H9 (cell line): ENCODE data around the gene PLXNA2. TPM values are rescaled to one million over a fixed set of nuclear protein-coding genes. Genes with fewer than 3 reads are reported as not detected.

Experiments used
- DNase-seq: peaks from one replicate; pipeline ENCODE4 v3.0.0-alpha.2; 2017
- H2AFZ ChIP-seq: one replicate; pipeline ENCODE4 v1.6.1; 2013; ENCODE audit warnings: mild to moderate bottlenecking, low read length, control low read depth, moderate library complexity
- H2AK5ac ChIP-seq: 2 replicates; pipeline ENCODE4 v1.6.1; 2013; ENCODE audit warnings: low read length, control low read depth, mixed read lengths; ENCODE audit not compliant: insufficient read length
- H2BK120ac ChIP-seq: one replicate; pipeline ENCODE4 v1.6.1; 2013; ENCODE audit warnings: low read depth, mild to moderate bottlenecking, low read length, control low read depth, inconsistent platforms; ENCODE audit not compliant: poor library complexity, severe bottlenecking
- H2BK12ac ChIP-seq: 2 replicates; pipeline ENCODE4 v1.6.1; 2013; ENCODE audit warnings: low read length, control low read depth, mixed read lengths, low read depth; ENCODE audit not compliant: insufficient read length
- H2BK15ac ChIP-seq: 2 replicates; pipeline ENCODE4 v1.6.1; 2013; ENCODE audit warnings: low read depth, low read length, control low read depth
- H2BK20ac ChIP-seq: one replicate; pipeline ENCODE4 v1.6.1; 2013; ENCODE audit warnings: low read depth, mild to moderate bottlenecking, low read length, control low read depth, inconsistent platforms; ENCODE audit not compliant: poor library complexity, severe bottlenecking
- H2BK5ac ChIP-seq: 2 replicates; pipeline ENCODE4 v1.6.1; 2013; ENCODE audit warnings: low read length, control low read depth, mixed read lengths; ENCODE audit not compliant: insufficient read length
- H3K14ac ChIP-seq: 2 replicates; pipeline ENCODE4 v1.6.1; 2013; ENCODE audit warnings: low read length, control low read depth; ENCODE audit not compliant: insufficient read depth
- H3K18ac ChIP-seq: 2 replicates; pipeline ENCODE4 v1.6.1; 2013; ENCODE audit warnings: low read depth, mild to moderate bottlenecking, mixed read lengths, low read length, control low read depth; ENCODE audit not compliant: insufficient read length
- H3K23ac ChIP-seq: 2 replicates; pipeline ENCODE4 v1.6.1; 2013; ENCODE audit warnings: low read length, control low read depth, mixed read lengths, low read depth; ENCODE audit not compliant: insufficient read length
- H3K23me2 ChIP-seq: 2 replicates; pipeline ENCODE4 v1.6.1; 2013; ENCODE audit warnings: low read depth, mild to moderate bottlenecking, mixed read lengths, low read length, control low read depth; ENCODE audit not compliant: insufficient read length, poor library complexity, severe bottlenecking
- H3K27ac ChIP-seq: 2 replicates; pipeline ENCODE4 v1.5.1; 2013; ENCODE audit warnings: low read length, control low read depth, mixed read lengths, low read depth; ENCODE audit not compliant: insufficient read length
- H3K27me3 ChIP-seq: 2 replicates; pipeline ENCODE4 v1.6.1; 2013; ENCODE audit warnings: low read length, control low read depth, inconsistent platforms; ENCODE audit not compliant: insufficient read depth
- H3K4ac ChIP-seq: 2 replicates; pipeline ENCODE4 v1.6.1; 2013; ENCODE audit warnings: low read depth, mild to moderate bottlenecking, control low read depth, inconsistent platforms, low read length, moderate library complexity
- H3K4me1 ChIP-seq: 2 replicates; pipeline ENCODE4 v1.6.1; 2013; ENCODE audit warnings: low read length, control low read depth, inconsistent platforms; ENCODE audit not compliant: insufficient read depth
- H3K4me2 ChIP-seq: 2 replicates; pipeline ENCODE4 v1.6.1; 2013; ENCODE audit warnings: low read length, control low read depth, mixed read lengths; ENCODE audit not compliant: insufficient read length, insufficient read depth
- H3K56ac ChIP-seq: 2 replicates; pipeline ENCODE4 v1.6.1; 2013; ENCODE audit warnings: low read depth, mild to moderate bottlenecking, mixed read lengths, low read length, control low read depth; ENCODE audit not compliant: insufficient read length
- H3K79me1 ChIP-seq: 2 replicates; pipeline ENCODE4 v1.6.1; 2013; ENCODE audit warnings: low read depth, mild to moderate bottlenecking, moderate library complexity, low read length, control low read depth, inconsistent platforms; ENCODE audit not compliant: insufficient read depth, poor library complexity, severe bottlenecking
- H3K79me2 ChIP-seq: 2 replicates; pipeline ENCODE4 v1.6.1; 2013; ENCODE audit warnings: low read length, control low read depth, inconsistent platforms; ENCODE audit not compliant: insufficient read depth
- H3K9ac ChIP-seq: 2 replicates; pipeline ENCODE4 v1.6.1; 2013; ENCODE audit warnings: low read length, control low read depth, mixed read lengths; ENCODE audit not compliant: insufficient read length; ENCODE audit errors: extremely low read depth
- H3K9me3 ChIP-seq: one replicate; pipeline ENCODE4 v1.6.1; 2013; ENCODE audit warnings: low read depth, low read length, inconsistent platforms; ENCODE audit not compliant: control insufficient read depth
- H3T11ph ChIP-seq: one replicate; pipeline ENCODE4 v1.6.1; 2013; ENCODE audit warnings: mild to moderate bottlenecking, low read length, control low read depth, inconsistent platforms
- H4K20me1 ChIP-seq: one replicate; pipeline ENCODE4 v1.6.1; 2013; ENCODE audit not compliant: control insufficient read depth, insufficient read length, insufficient read depth
- H4K5ac ChIP-seq: 2 replicates; pipeline ENCODE4 v1.6.1; 2013; ENCODE audit warnings: low read depth, mild to moderate bottlenecking, mixed read lengths, low read length, control low read depth; ENCODE audit not compliant: insufficient read length
- H4K8ac ChIP-seq: replicated peaks from 2 replicates; pipeline ENCODE4 v1.6.1; 2013; ENCODE audit warnings: low read length, control low read depth, mixed read lengths, low read depth; ENCODE audit not compliant: insufficient read length
- H4K91ac ChIP-seq: 2 replicates; pipeline ENCODE4 v1.6.1; 2013; ENCODE audit warnings: low read depth, mild to moderate bottlenecking, moderate library complexity, mixed read lengths, low read length, control low read depth; ENCODE audit not compliant: insufficient read length
- H3K27ac Mint-ChIP-seq, 3 experiments: 2 replicates in 2 of 3; 3 replicates in 1 of 3; pipeline ENCODE4 v1.8.0; 2020 to 2021; ENCODE audit warnings: mixed read lengths in 3 of 3, mild to moderate bottlenecking in 1 of 3, moderate library complexity in 1 of 3
- H3K27me3 Mint-ChIP-seq: 2 replicates; pipeline ENCODE4 v1.8.0; 2021; ENCODE audit warnings: low read depth, mild to moderate bottlenecking, moderate library complexity, mixed read lengths
- H3K36me3 Mint-ChIP-seq, 3 experiments: 2 replicates in 2 of 3; 3 replicates in 1 of 3; pipeline ENCODE4 v1.8.0; 2020 to 2021; ENCODE audit warnings: low read depth in 3 of 3, mixed read lengths in 3 of 3; ENCODE audit not compliant: insufficient read depth in 1 of 3
- H3K4me1 Mint-ChIP-seq, 2 experiments: 2 replicates each; pipeline ENCODE4 v1.8.0; 2020; ENCODE audit warnings: mixed read lengths in 2 of 2
- H3K4me3 Mint-ChIP-seq, 2 experiments: 2 replicates in 1 of 2; 3 replicates in 1 of 2; pipeline ENCODE4 v1.8.0; 2020 to 2021; ENCODE audit warnings: mild to moderate bottlenecking in 2 of 2, mixed read lengths in 2 of 2, moderate library complexity in 1 of 2
- H3K9me3 Mint-ChIP-seq, 2 experiments: 2 replicates in 1 of 2; 3 replicates in 1 of 2; pipeline ENCODE4 v1.8.0; 2020; ENCODE audit warnings: mild to moderate bottlenecking in 2 of 2, mixed read lengths in 2 of 2, moderate library complexity in 1 of 2
- CTCF ChIP-seq: fragments of 200-600 bp; sonication (generic); conservative IDR thresholded peaks from 3 replicates; pipeline ENCODE4 v1.8.0; 2021; ENCODE audit warnings: antibody characterized with exemption, mild to moderate bottlenecking
- WGBS: extraction: QIAGEN DNeasy Blood & Tissue Kit; methylation state at CpG from one replicate; pipeline ENCODE4 v1.1.7; 2013; ENCODE audit warnings: missing lambda C conversion rate, low lambda C conversion rate, mixed read lengths; ENCODE audit not compliant: insufficient read length; ENCODE audit errors: extremely low coverage; 5-methylcytosine and 5-hydroxymethylcytosine counted together
- total RNA-seq: library from RNA; stranded (reverse); gene quantifications from 2 replicates; pipeline ENCODE4 v1.2.1, GENCODE V29; 2021

PLXNA2 gene
- total RNA-seq, 1 experiment from 2014 or later: 0.57 TPM

GRCh38 chr1:208000504-208000903 lies 243.7 kb downstream of the PLXNA2 start:
- no peak overlapping the region for H4K5ac ChIP-seq
- H2AK5ac ChIP-seq: no peak overlapping the region
- H4K91ac ChIP-seq: no peak overlapping the region
- no peak overlapping the region for H3K23ac ChIP-seq
- peaks cover 23 to 24% of the 10 kb centered on the region in 2 experiments for H3K4me1 Mint-ChIP-seq
- H2AFZ ChIP-seq: no peak overlapping the region
- H3K36me3 Mint-ChIP-seq: peaks cover 0 to 4% (median 0%) of the 10 kb centered on the region in 3 experiments; a peak in 1 of 7 replicates
- no peak overlapping the region for H3T11ph ChIP-seq
- H4K8ac ChIP-seq: no peak overlapping the region
- H2BK20ac ChIP-seq: no peak overlapping the region
- H3K27ac ChIP-seq: no peak overlapping the region
- H3K9ac ChIP-seq: no peak overlapping the region
- no peaks in the 10 kb centered on the region for H3K23me2 ChIP-seq
- no CpG with 5 or more reads among the region's 4 CpGs for WGBS
- no peak overlapping the region for H2BK120ac ChIP-seq
- peaks cover 2% of the 10 kb centered on the region; the same call in 1 of the 2 replicates for H3K4me1 ChIP-seq
- H3K9me3 Mint-ChIP-seq: peaks cover 4% of the 10 kb centered on the region in 2 experiments; a peak in 3 of 5 replicates
- no peaks in the 10 kb centered on the region for H3K79me1 ChIP-seq
- H3K14ac ChIP-seq: no peak overlapping the region
- H3K27me3 ChIP-seq: no peaks in the 10 kb centered on the region
- no peak overlapping the region for H2BK12ac ChIP-seq
- no peak overlapping the region for H3K4ac ChIP-seq
- H4K20me1 ChIP-seq: peaks cover 2% of the 10 kb centered on the region
- no peak for DNase-seq
- H3K4me2 ChIP-seq: no peak overlapping the region
- H3K9me3 ChIP-seq: no peaks in the 10 kb centered on the region
- no peak overlapping the region for H2BK15ac ChIP-seq
- no peak overlapping the region for H3K56ac ChIP-seq
- H3K4me3 Mint-ChIP-seq: no peak overlapping the region
- H3K27me3 Mint-ChIP-seq: peaks cover 8% of the 10 kb centered on the region
- H3K79me2 ChIP-seq: no peaks in the 10 kb centered on the region
- no peak overlapping the region for H3K27ac Mint-ChIP-seq
- no peak overlapping the region for H3K18ac ChIP-seq
- no peak for TF ChIP-seq CTCF
- no peak overlapping the region for H2BK5ac ChIP-seq
